Measurements from ENCODE around the gene MEF2C.

MEF2C gene

GRCh38 chr5:88686726-88687125 lies 196.3 kb downstream of the MEF2C start:
- DNase-seq: no peak

GRCh38 chr5:88685591-88686541 lies 197.1 kb downstream of the MEF2C start:
- peak in 1 of 2 experiments; percentile 52 for DNase-seq

- peak; percentile 93 to 97 for DNase-seq
These were observed 199.4 kb downstream of the MEF2C start for GRCh38 chr5:88683506-88684135.

- DNase-seq: peak in 1 of 2 experiments; percentile 48
These were observed 200.1 kb downstream of the MEF2C start for GRCh38 chr5:88682881-88683361.

GRCh38 chr5:88682131-88682530 lies 200.9 kb downstream of the MEF2C start:
- DNase-seq: no peak

- no peak for DNase-seq
These were observed 201.7 kb downstream of the MEF2C start for GRCh38 chr5:88681211-88681803.

GRCh38 chr5:88680253-88681132 lies 202.5 kb downstream of the MEF2C start:
- peak; percentile 43 to 65 for DNase-seq

- no peak for DNase-seq
These were observed 203.3 kb downstream of the MEF2C start for GRCh38 chr5:88679638-88680037.

GRCh38 chr5:88678770-88679381 lies 204.1 kb downstream of the MEF2C start:
- DNase-seq: no peak

- peak; percentile 63 to 68 for DNase-seq
These were observed 204.8 kb downstream of the MEF2C start for GRCh38 chr5:88677943-88678769.

- peak in 1 of 2 experiments; percentile 32 for DNase-seq
These were observed 205.5 kb downstream of the MEF2C start for GRCh38 chr5:88677376-88677895.

- DNase-seq: peak in 1 of 2 experiments; percentile 16
These were observed 206.2 kb downstream of the MEF2C start for GRCh38 chr5:88676637-88677375.

GRCh38 chr5:88675708-88676636 lies 207.0 kb downstream of the MEF2C start:
- peak; percentile 76 to 89 for DNase-seq

- peak; percentile 69 to 75 for DNase-seq
These were observed 207.7 kb downstream of the MEF2C start for GRCh38 chr5:88675168-88675707.

- DNase-seq: peak; percentile 71 to 82
These were observed 208.4 kb downstream of the MEF2C start for GRCh38 chr5:88674356-88675167.

- peak; percentile 30 to 55 for DNase-seq
These were observed 209.5 kb downstream of the MEF2C start for GRCh38 chr5:88673253-88674105.

All from NCI-H524 (cell line).